KOPT-K1 (cell line): Measurements from ENCODE around the gene BUB1.
"Not testable (repeated sequence)": the region's sequence is repeated elsewhere in the genome, so short reads cannot be mapped to it uniquely, and the experiment has no call there.

Source experiments
- H3K27ac ChIP-seq: fragments of 200-600 bp; sonication (generic); 2 replicates; pipeline ENCODE4 v1.5.1; 2016; ENCODE audit warnings: antibody characterized with exemption, mild to moderate bottlenecking, low read depth, low read length; ENCODE audit not compliant: poor library complexity, severe bottlenecking
- H3K36me3 ChIP-seq: fragments of 200-600 bp; sonication (generic); 2 replicates; pipeline ENCODE4 v1.5.1; 2017; ENCODE audit warnings: antibody characterized with exemption, mild to moderate bottlenecking, low read length, moderate library complexity; ENCODE audit not compliant: insufficient read depth
- H3K9me3 ChIP-seq: fragments of 200-600 bp; sonication (generic); 2 replicates; pipeline ENCODE4 v1.5.1; 2017; ENCODE audit warnings: antibody characterized with exemption, low read length, mild to moderate bottlenecking; ENCODE audit not compliant: insufficient read depth, poor library complexity, severe bottlenecking

Gene BUB1

GRCh38 chr2:110650346-110650745 lies 27.5 kb downstream of the BUB1 start:
- H3K36me3 ChIP-seq: peaks cover 100% of the 10 kb centered on the region
- H3K27ac ChIP-seq: no peak overlapping the region
- no peaks in the 10 kb centered on the region for H3K9me3 ChIP-seq

- peaks cover 100% of the 10 kb centered on the region for H3K36me3 ChIP-seq
- H3K27ac ChIP-seq: no peak overlapping the region
- no peaks in the 10 kb centered on the region for H3K9me3 ChIP-seq
Observed at GRCh38 chr2:110647777-110648176, 30.1 kb downstream of the BUB1 start.

- Histone ChIP-seq H3K9me3 (no peaks in the 10 kb centered on the region), H3K27ac (no peak overlapping the region), H3K36me3 (peaks cover 100% of the 10 kb centered on the region)
Observed at GRCh38 chr2:110645616-110646015, 32.2 kb downstream of the BUB1 start.

- H3K27ac ChIP-seq: no peak overlapping the region
- peaks cover 100% of the 10 kb centered on the region for H3K36me3 ChIP-seq
Observed at GRCh38 chr2:110644357-110644756, 33.5 kb downstream of the BUB1 start.

GRCh38 chr2:110642360-110642759 lies 35.5 kb downstream of the BUB1 start:
- Histone ChIP-seq H3K9me3 (no peaks in the 10 kb centered on the region), H3K36me3 (peaks cover 100% of the 10 kb centered on the region), H3K27ac (no peak overlapping the region)

More at GRCh38 chr2:110644357-110644756, 33.5 kb downstream of the BUB1 start:
- H3K9me3 ChIP-seq: no peaks in the 10 kb centered on the region

GRCh38 chr2:110639972-110640371 lies 37.9 kb downstream of the BUB1 start:
- peaks cover 90% of the 10 kb centered on the region for H3K36me3 ChIP-seq
- H3K9me3 ChIP-seq: no peaks in the 10 kb centered on the region
- no peak overlapping the region for H3K27ac ChIP-seq

- no peak overlapping the region for H3K27ac ChIP-seq
- H3K9me3 ChIP-seq: no peaks in the 10 kb centered on the region
- H3K36me3 ChIP-seq: peaks cover 90% of the 10 kb centered on the region
Observed at GRCh38 chr2:110638952-110639695, 38.7 kb downstream of the BUB1 start.

GRCh38 chr2:110638004-110638403 lies 39.9 kb downstream of the BUB1 start:
- H3K9me3 ChIP-seq: no peaks in the 10 kb centered on the region
- peaks cover 82% of the 10 kb centered on the region for H3K36me3 ChIP-seq
- H3K27ac ChIP-seq: no peak overlapping the region

GRCh38 chr2:110637093-110637492 lies 40.8 kb downstream of the BUB1 start:
- Histone ChIP-seq H3K27ac (no peak overlapping the region), H3K9me3 (no peaks in the 10 kb centered on the region), H3K36me3 (peaks cover 73% of the 10 kb centered on the region)

- H3K27ac ChIP-seq, H3K9me3 ChIP-seq: not testable (repeated sequence)
- peaks cover 63% of the 10 kb centered on the region for H3K36me3 ChIP-seq
Observed at GRCh38 chr2:110635949-110636628, 41.8 kb downstream of the BUB1 start.

GRCh38 chr2:110627348-110627747 lies 50.5 kb downstream of the BUB1 start:
- H3K27ac ChIP-seq, H3K9me3 ChIP-seq, H3K36me3 ChIP-seq: not testable (repeated sequence)

- H3K27ac ChIP-seq, H3K36me3 ChIP-seq, H3K9me3 ChIP-seq: not testable (repeated sequence)
Observed at GRCh38 chr2:110619326-110619939, 58.4 kb downstream of the BUB1 start.

- not testable (repeated sequence) for H3K36me3 ChIP-seq, H3K9me3 ChIP-seq, H3K27ac ChIP-seq
Observed at GRCh38 chr2:110613927-110614326, 63.9 kb downstream of the BUB1 start.

GRCh38 chr2:110610613-110611250 lies 67.1 kb downstream of the BUB1 start:
- not testable (repeated sequence) for H3K9me3 ChIP-seq, H3K27ac ChIP-seq, H3K36me3 ChIP-seq
